ENCODE data around the gene IFRD1. TPM values are rescaled to one million over a fixed set of nuclear protein-coding genes. Genes with fewer than 3 reads are reported as not detected.
A peak's percentile ranks its signal among the peaks of the same experiment; 100 is the strongest.

Gene IFRD1
- total RNA-seq, 1 donor from 2014 or later = 18.0 TPM

- no peak for ATAC-seq (ENCODE audit: poor library complexity)
- DNase-seq = no peak
- intact Hi-C loops (cut with DNase I) = no loop called here
These were observed 26.3 kb downstream of the IFRD1 start for GRCh38 chr7:112476390-112477052.

DNA sequence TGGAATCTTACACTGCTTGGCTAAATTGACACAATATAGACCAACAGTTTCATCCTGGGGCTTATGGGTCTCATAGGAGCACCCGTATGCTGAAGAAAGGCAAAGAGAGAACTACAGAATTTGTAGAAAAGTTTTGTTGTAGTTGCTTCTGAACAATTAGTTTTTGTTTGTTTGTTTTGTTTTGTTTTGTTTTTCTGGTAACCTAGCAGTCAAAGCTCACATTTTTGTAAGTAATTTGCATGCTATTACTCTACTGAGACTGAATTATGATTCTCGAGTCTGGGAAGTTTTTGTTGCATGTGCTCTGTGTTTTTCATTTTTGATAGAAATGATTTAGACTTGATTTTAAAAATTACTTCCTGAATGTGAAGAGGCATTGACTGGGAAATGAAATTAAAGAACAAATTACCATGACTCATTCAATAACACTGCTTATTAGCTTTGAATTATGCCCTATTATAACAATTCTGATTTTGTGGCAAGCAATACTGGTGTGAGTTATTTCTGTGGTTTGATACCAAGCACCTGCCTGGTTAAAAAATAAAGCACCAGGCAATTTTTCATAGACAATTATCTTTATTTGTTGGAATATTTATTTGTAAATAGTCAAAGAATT, 31.0 kb downstream of the IFRD1 start:
- intact Hi-C loops (cut with DNase I) = no loop called here
- ATAC-seq (ENCODE audit: poor library complexity) (no peak), DNase-seq (no peak)

DNA sequence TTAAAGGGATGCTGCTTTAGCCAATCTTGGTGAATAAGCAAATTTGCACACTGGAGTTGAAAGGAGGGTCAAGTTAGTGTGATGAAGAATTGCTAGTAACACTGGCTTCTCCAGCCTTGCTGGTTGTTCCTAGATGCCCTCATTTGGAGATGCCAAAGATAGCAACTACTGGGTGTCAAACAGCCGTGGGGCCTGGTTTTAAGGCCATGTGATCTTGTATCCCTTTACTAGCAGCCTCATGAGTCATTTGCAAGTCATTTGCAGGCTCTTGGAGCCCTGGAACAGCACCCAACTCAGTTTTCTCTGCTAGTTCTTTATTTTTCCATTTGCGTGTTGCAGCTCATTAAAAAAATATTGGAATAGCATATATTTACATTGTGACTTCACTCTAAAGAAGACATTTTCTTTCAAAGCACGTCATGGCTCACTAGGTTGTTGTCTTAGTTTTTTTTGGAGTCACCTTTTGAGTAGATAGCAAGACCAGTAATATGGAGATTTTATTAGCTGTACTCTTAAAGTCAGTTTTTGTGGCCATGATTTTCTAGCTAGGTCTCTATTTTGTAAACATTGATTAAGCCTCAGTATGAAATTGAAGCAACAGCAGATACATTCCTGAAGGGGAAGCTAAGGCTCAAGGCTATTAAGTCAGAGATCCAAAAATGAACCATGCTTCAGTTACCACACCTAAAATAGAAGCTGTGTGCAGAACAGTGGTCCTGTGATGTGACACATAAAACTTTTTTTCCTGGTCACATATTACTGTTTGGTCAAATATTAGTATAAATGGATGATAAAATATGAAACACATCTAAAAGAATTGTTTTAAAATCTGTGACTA, 31.8 kb downstream of the IFRD1 start:
- peak; percentile 65 for ATAC-seq (ENCODE audit: poor library complexity)
- DNase-seq = no peak
- intact Hi-C loops (cut with DNase I) = no loop called here

GRCh38 chr7:112484671-112485167, 34.5 kb downstream of the IFRD1 start:
- peak; percentile 51 for ATAC-seq (ENCODE audit: poor library complexity)
- no peak for DNase-seq
- intact Hi-C loops (cut with DNase I) = no loop called here

- DNase-seq (no peak), ATAC-seq (ENCODE audit: poor library complexity) (no peak)
- intact Hi-C loops (cut with DNase I) = no loop called here
These were observed 35.5 kb downstream of the IFRD1 start for GRCh38 chr7:112485766-112486165.

DNA sequence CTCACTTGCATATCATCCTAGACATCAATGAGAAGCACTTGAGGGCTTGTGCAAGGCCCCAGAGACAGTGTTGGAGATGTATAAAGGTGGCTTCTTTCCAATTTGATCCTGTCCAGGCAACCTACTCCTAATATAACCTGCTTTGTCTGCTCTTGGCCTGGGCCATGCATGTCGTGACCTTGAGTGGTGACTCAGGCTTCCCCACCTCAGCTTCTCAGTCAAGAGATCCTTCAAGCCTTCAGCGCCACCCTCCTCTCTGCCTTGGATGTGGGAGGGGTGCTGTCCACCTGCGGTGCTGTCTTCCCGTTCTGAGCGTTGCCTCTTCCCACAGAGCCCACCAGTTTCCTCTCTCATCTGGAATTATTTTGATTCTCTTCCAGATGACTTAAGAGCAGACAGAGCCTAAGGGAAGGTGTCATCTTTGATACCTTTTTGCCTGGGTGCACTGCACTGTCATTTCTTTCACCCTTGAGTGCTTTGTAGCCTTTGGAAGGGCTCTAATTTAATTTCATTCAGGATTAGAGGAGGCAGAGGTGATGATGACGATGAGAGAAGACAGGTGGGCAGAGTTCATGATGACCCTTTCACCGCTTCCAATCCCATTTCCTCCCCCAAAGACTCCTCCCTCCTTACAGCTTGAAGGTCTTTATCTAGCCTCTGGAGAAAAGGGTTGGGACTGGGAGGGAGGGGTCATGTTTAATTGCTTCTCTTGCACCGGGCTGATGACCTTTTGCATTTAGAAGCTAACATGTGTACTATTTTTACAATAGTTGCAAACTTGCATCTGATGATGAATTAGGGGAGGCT, 37.4 kb downstream of the IFRD1 start:
- ATAC-seq (ENCODE audit: poor library complexity) = no peak
- intact Hi-C loops (cut with DNase I) = no loop called here
- no peak for DNase-seq

DNA sequence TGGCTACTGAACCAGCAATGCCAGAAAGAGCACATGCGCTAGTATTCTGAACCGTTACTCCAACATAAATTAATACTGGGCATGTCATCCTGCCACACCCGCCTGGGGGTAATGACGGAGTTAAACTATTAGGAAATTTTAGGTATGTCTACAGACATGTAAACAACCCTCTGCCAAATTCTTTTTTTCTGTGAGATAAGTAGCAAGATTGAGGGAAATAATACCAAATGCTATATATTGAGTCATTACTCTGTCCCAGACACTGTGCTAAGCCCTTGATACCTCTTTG, 37.9 kb downstream of the IFRD1 start:
- no peak for ATAC-seq (ENCODE audit: poor library complexity)
- DNase-seq = no peak
- intact Hi-C loops (cut with DNase I) = no loop called here

DNA sequence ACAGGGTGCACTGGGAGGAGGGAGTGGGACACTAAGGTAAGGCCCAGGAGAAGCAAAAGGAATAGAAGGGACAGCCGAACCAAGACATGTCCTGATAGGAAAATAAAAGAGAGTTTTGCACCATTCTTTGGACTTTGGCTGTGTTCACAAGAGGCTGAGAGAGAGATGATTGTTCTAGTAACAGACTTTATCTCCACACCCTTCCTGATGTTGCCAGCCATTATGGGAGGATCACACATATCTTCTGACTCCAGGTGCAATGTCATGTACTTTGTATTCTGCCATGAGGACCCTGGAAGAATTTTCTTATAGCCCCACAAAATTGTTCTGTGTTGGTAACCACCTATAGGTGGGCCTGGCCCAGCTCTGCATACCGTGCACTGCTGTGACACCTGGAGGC, 41.9 kb downstream of the IFRD1 start:
- ATAC-seq (ENCODE audit: poor library complexity) (no peak), DNase-seq (no peak)
- intact Hi-C loops (cut with DNase I) = loop anchor here (10.0 kb wide), 1 partner anchor 737 kb away; no protein-coding TSS in a partner anchor

GRCh38 chr7:112494656-112495055, 44.4 kb downstream of the IFRD1 start:
- intact Hi-C loops (cut with DNase I) = loop anchor here (10.0 kb wide), 1 partner anchor 740 kb away; no protein-coding TSS in a partner anchor
- no peak for ATAC-seq (ENCODE audit: poor library complexity)
- no peak for DNase-seq

GRCh38 chr7:112495156-112495788, 45.0 kb downstream of the IFRD1 start:
- ATAC-seq (ENCODE audit: poor library complexity) = no peak
- no peak for DNase-seq
- intact Hi-C loops (cut with DNase I) = loop anchor here (10.0 kb wide), 1 partner anchor 740 kb away; no protein-coding TSS in a partner anchor

DNA sequence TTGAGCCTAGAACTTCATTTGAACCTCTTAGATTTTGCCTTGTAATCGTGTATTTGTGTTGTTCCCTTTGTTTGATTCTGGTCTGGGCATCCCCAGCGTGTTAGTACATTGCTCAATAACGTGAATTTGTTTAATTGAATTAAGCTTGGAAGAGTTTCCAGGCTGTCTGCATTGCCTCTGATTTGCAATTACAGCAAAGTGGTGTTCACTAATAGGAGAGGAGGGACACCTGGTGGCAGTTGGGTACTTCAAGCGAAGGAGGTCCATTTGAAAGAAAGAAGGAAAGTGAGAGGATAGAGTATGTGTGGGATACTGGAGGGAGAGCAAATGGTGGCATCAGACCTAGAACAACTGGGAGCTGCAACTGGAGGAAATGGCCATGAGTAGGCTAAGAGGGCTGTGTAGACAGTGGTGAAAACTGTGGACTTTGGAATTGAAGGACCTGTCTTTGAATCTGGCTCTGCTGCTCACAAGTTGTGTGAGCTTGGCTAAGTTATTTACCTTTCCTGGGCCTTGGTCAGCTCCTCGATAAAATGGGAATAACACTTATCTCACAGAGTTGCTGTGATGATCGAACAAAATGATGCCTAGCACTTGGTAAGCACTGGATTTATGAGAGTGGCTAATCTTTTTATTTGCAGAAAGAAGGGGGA, 45.7 kb downstream of the IFRD1 start:
- DNase-seq (no peak), ATAC-seq (ENCODE audit: poor library complexity) (peak; percentile 90)
- intact Hi-C loops (cut with DNase I) = loop anchor here (10.0 kb wide), 1 partner anchor 741 kb away; no protein-coding TSS in a partner anchor

DNA sequence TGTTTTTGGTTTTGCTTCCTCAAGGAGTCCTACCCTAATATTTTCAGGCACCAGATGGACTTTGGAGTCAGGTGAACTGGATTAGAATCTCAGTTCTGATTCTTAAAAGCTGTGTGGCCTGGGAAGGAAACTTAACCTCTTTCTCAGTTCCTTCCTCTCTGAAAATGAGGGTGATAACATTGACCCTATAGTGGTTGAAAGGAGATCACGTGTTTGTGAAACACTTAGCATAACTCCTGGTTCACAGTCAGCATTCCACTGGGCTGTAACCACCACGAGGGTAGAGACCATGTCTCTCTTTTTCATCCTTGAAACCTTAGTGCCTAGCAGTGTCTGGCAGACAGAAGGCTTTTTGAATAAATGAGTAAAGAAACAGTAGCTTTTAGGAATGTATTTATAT, 47.2 kb downstream of the IFRD1 start:
- DNase-seq (no peak), ATAC-seq (ENCODE audit: poor library complexity) (no peak)

GRCh38 chr7:112500619-112501018, 50.4 kb downstream of the IFRD1 start:
- ATAC-seq (ENCODE audit: poor library complexity) (no peak), DNase-seq (no peak)
- intact Hi-C loops (cut with DNase I) = no loop called here

More for the DNA sequence above, 47.2 kb downstream of the IFRD1 start:
- intact Hi-C loops (cut with DNase I) = loop anchor here (10.0 kb wide), 1 partner anchor 743 kb away; no protein-coding TSS in a partner anchor

GRCh38 chr7:112501801-112502503, 51.7 kb downstream of the IFRD1 start:
- DNase-seq = no peak
- ATAC-seq (ENCODE audit: poor library complexity) = no peak
- intact Hi-C loops (cut with DNase I) = no loop called here

DNA sequence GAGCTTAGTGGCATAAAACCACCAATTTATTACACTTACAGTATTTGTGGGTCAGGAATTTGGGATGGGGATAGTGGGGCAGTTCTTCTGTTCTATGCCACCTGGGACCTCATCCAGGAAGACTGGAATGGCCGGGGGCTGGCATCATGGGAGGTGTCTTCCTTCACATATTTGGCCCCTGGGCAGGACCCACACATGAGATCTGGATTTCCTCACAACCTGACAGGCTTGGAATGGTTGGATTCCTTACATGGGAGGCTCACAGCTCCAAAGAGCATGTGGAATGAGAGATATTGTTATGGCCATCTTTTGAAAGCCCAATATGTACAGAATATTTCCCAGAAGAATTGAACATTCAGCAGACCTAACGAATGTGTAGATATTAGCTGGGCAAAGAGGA, 52.4 kb downstream of the IFRD1 start:
- DNase-seq = no peak
- intact Hi-C loops (cut with DNase I) = no loop called here
- no peak for ATAC-seq (ENCODE audit: poor library complexity)

GRCh38 chr7:112503361-112503972, 53.2 kb downstream of the IFRD1 start:
- ATAC-seq (ENCODE audit: poor library complexity) (no peak), DNase-seq (no peak)
- intact Hi-C loops (cut with DNase I) = no loop called here
